ENCODE data around the gene PTEN. TPM values are rescaled to one million over a fixed set of nuclear protein-coding genes. Genes with fewer than 3 reads are reported as not detected.

PTEN gene
- total and polyA plus RNA-seq, 9 of the 15 experiments (the other 6 are each of a cell fraction or from before 2014, with no cell fraction given) = 8.4 to 56.9 (median 22.2) TPM

DNA sequence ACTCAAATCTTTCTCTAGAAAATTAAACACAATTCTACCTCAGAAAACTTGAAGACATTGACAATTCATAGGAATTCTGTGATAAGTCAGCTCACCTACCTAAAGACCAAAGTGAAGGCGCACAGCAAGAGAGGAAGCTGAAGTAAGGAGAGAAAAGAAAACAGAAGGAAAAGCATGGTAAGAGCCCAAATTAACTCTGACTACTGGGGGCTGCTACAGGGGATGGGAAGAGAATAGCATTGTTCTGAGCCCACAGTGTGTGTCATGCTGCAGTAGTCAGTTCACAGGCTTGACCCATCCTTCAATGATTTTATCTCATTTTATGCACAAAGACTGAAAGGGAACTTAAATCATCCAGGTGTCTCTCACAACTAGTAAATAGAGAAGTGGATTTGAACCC is 111.3 kb downstream of the PTEN start:
- no TSS peak for BruUV-seq (replicated peaks)
- Histone ChIP-seq H3K27me3 (ENCODE audit: control insufficient read depth in 2 of 2, insufficient read depth in 2 of 2, low read length in 2 of 2) (no peaks in the 10 kb centered on the region), H3K79me2 (ENCODE audit: control insufficient read depth, insufficient read depth, low read length) (no peaks in the 10 kb centered on the region), H3K36me3 (ENCODE audit: control insufficient read depth, insufficient read depth, low read length) (no peaks in the 10 kb centered on the region), H3K4me1 (replicated peaks in 1 of 2; ENCODE audit: control insufficient read depth in 2 of 2, insufficient read depth in 2 of 2, low read length in 2 of 2) (no peaks in the 10 kb centered on the region), H3K9me3 (replicated peaks; ENCODE audit: control insufficient read depth, insufficient read depth, low read depth, low read length) (no peaks in the 10 kb centered on the region; the same call in 1 of the 2 replicates), H3K9ac (ENCODE audit: insufficient read depth in 1 of 2, low read depth in 2 of 2, low read length in 2 of 2) (no peak overlapping the region), H3K27ac (ENCODE audit: extremely low read depth, low read depth, low read length) (no peak overlapping the region), H4K20me1 (replicated peaks; ENCODE audit: control insufficient read depth, insufficient read depth, low read length) (no peaks in the 10 kb centered on the region), H3K4me2 (ENCODE audit: insufficient read depth, low read length) (no peak overlapping the region), H2AFZ (ENCODE audit: low read depth, low read length) (no peak overlapping the region), H3K4me3 (no peak overlapping the region), H3K9me1 (ENCODE audit: control insufficient read depth, insufficient read depth, low read length) (no peaks in the 10 kb centered on the region)
- FAIRE-seq (no peak), DNase-seq (ENCODE audit: extremely low read depth in 1 of 4, low spot score in 3 of 4) (no peak), ATAC-seq (no peak)
- in situ Hi-C loops (cut with MboI) = no loop called here
- POLR2A ChIA-PET = no interaction called here
- CTCF ChIA-PET (ENCODE audit: low intra/inter-chr PET ratio) = no interaction called here
- WGBS (ENCODE audit: insufficient coverage, low coverage, missing lambda C conversion rate) = 78% methylated on average over 1 of the region's 1 CpG
- no peak for TF ChIP-seq GTF2B (IDR thresholded peaks at IDR 0.05; ENCODE audit: extremely low read depth, insufficient read length)
- TF ChIP-seq SMARCA5 (IDR thresholded peaks at IDR 0.05) = no peak
- TF ChIP-seq NCOA4 (IDR thresholded peaks at IDR 0.05; ENCODE audit: partially characterized antibody) = no peak
- TF ChIP-seq, protein P1, sequence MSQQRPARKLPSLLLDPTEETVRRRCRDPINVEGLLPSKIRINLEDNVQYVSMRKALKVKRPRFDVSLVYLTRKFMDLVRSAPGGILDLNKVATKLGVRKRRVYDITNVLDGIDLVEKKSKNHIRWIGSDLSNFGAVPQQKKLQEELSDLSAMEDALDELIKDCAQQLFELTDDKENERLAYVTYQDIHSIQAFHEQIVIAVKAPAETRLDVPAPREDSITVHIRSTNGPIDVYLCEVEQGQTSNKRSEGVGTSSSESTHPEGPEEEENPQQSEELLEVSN (IDR thresholded peaks at IDR 0.05; ENCODE audit: borderline replicate concordance in 1 of 2, extremely low read depth in 1 of 2, insufficient read depth in 1 of 2, insufficient read length in 1 of 2, low read depth in 1 of 2, low read length in 1 of 2, poor library complexity in 1 of 2, severe bottlenecking in 1 of 2) = no peak
- intact Hi-C loops (cut with micrococcal nuclease) = no loop called here

Measured in K562 (cell line).